Gastrocnemius medialis (tissue), 4 donors: ENCODE data around the gene PM20D2. TPM values are rescaled to one million over a fixed set of nuclear protein-coding genes. Genes with fewer than 3 reads are reported as not detected.

Experiments used
- ATAC-seq, 2 donors: fragments of 150-250 bp; one replicate each; pipeline ENCODE4 v1.9.1; 2016
- DNase-seq, 2 donors: peaks; one replicate each; pipeline ENCODE4 v3.0.0-alpha.2; 2019
- H3K27ac ChIP-seq, 4 donors: fragments of 200-600 bp; sonication (generic); 1 replicate in 1 of 4; 2 replicates in 3 of 4; pipeline ENCODE4 v1.5.1; 2016 to 2018; ENCODE audit warnings: mild to moderate bottlenecking in 2 of 4, moderate library complexity in 1 of 4
- H3K27me3 ChIP-seq, 3 donors: fragments of 200-600 bp; sonication (generic) in 2 of 3; 1 replicate in 1 of 3; 2 replicates in 2 of 3; pipeline versions ENCODE4 v1.5.1 to v1.6.0; 2016 to 2019; ENCODE audit warnings: mild to moderate bottlenecking in 1 of 3, moderate library complexity in 1 of 3
- H3K36me3 ChIP-seq, 2 donors: fragments of 200-600 bp; sonication (generic) in 1 of 2; one replicate each; pipeline ENCODE4 v1.5.1; 2017 to 2018
- H3K4me1 ChIP-seq, 2 donors: fragments of 200-600 bp; sonication (generic) in 1 of 2; one replicate each; pipeline ENCODE4 v1.5.1; 2016 to 2017; ENCODE audit warnings: mild to moderate bottlenecking in 2 of 2
- H3K4me3 ChIP-seq, 4 donors: fragments of 200-600 bp; sonication (generic) in 3 of 4; 1 replicate in 1 of 4; 2 replicates in 3 of 4; pipeline ENCODE4 v1.5.1; 2016 to 2019; ENCODE audit warnings: mild to moderate bottlenecking in 2 of 4
- H3K9me3 ChIP-seq, 3 donors: fragments of 200-600 bp; sonication (generic) in 2 of 3; 1 replicate in 1 of 3; 2 replicates in 2 of 3; pipeline ENCODE4 v1.5.1; 2016 to 2019
- CTCF ChIP-seq, 5 experiments: fragments of 450-650 bp in 3 of 5; fragments of 200-600 bp in 2 of 5; sonication (generic) in 2 of 5; IDR thresholded peaks in 4 of 5; conservative IDR thresholded peaks in 1 of 5; 1 replicate in 4 of 5; 2 replicates in 1 of 5; pipeline ENCODE4 v1.5.1; 2016 to 2019; ENCODE audit warnings: antibody characterized with exemption in 5 of 5, mild to moderate bottlenecking in 3 of 5, moderate library complexity in 3 of 5
- POLR2A ChIP-seq, 2 donors: fragments of 450-650 bp; IDR thresholded peaks; one replicate each; pipeline ENCODE4 v1.6.1; 2017; ENCODE audit warnings: antibody characterized with exemption in 2 of 2, mild to moderate bottlenecking in 2 of 2, moderate library complexity in 2 of 2
- in situ Hi-C, 4 donors: fragments of 200-750 bp; cut with MboI; loops; one replicate each; pipeline versions ENCODE4 v1.15.0 to v1.8.0; 2017; ENCODE audit warnings: low sequenced_read_pairs in 4 of 4
- intact Hi-C: fragments of 100-400 bp; cut with DNase I; formaldehyde crosslinking; loops from one replicate; pipeline ENCODE4 v1.15.1; 2023; ENCODE audit warnings: low total_unique reads
- total RNA-seq, 4 donors: library from RNA; depleted of rRNA; stranded (reverse); fragments of >200 nt; gene quantifications; one replicate each; pipeline versions ENCODE4 v1.1.0 to v1.2.3, GENCODE V29; 2016

The PM20D2 gene
- total RNA-seq, 4 donors from 2014 or later = 18.1 to 54.6 (median 26.3) TPM

DNA sequence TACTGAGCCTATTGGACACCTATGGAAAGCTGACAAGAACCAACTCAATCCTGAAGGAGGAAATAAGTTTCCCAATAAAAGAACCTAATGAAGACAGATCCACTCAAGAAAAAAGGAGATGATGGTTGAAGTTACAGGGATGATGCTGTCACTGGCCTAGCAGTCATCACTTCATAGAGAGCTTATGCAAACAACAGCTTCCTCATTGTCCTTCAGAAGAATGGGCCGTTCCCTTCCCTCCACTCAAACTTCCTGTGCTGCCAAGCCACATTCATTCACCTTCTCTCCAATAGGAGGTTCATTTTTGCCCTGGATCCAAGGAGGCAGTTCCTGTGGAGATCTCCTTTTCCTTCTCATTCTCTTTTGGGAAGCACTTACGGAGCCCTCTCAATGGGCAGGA is 13.8 kb upstream of the PM20D2 start:
- Histone ChIP-seq H3K4me3 (no peak overlapping the region), H3K27ac (no peak overlapping the region), H3K4me1 (no peaks in the 10 kb centered on the region), H3K27me3 (no peaks in the 10 kb centered on the region), H3K9me3 (no peaks in the 10 kb centered on the region), H3K36me3 (no peaks in the 10 kb centered on the region)
- TF ChIP-seq POLR2A (IDR thresholded peaks at IDR 0.05) (no peak), CTCF (IDR thresholded peaks at IDR 0.05 in 4 of 5, conservative IDR thresholded peaks at IDR 0.05 in 1 of 5) (no peak)
- in situ Hi-C loops = no loop called here
- DNase-seq (no peak), ATAC-seq (no peak)
- intact Hi-C loops = no loop called here

DNA sequence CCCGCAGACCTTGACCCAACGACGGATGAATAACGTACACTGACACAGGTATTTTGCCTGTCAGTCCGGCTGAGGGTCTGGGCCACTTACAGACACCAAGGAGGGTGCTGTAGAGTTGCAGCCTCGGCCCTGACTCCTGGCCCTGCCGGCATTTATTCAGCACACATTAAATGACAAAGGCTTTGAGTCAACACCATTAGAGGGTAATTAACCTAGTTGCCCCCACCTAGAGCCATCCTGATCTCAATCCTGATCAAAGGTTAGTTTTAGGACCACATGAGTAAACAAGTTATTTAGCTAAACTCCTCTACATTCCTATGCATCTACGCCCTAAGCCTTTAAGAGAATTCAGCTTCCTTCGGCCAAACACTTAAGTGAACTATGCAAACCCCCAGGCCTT is 11.9 kb upstream of the PM20D2 start:
- no peak overlapping the region for H3K27ac ChIP-seq
- intact Hi-C loops (no loop called here), in situ Hi-C loops (no loop called here)
- peaks cover 7 to 14% of the 10 kb centered on the region in 2 donors for H3K4me1 ChIP-seq
- no peak for ATAC-seq
- no peak for DNase-seq
- no peak overlapping the region for H3K4me3 ChIP-seq
- H3K27me3 ChIP-seq = no peaks in the 10 kb centered on the region
- H3K36me3 ChIP-seq = no peaks in the 10 kb centered on the region
- TF ChIP-seq CTCF (IDR thresholded peaks at IDR 0.05 in 4 of 5, conservative IDR thresholded peaks at IDR 0.05 in 1 of 5) (no peak), POLR2A (IDR thresholded peaks at IDR 0.05) (no peak)
- H3K9me3 ChIP-seq = no peaks in the 10 kb centered on the region

- Histone ChIP-seq H3K4me1 (peaks cover 7 to 16% of the 10 kb centered on the region in 2 donors), H3K9me3 (no peaks in the 10 kb centered on the region), H3K4me3 (no peak overlapping the region), H3K36me3 (no peaks in the 10 kb centered on the region), H3K27me3 (no peaks in the 10 kb centered on the region), H3K27ac (no peak overlapping the region)
- ATAC-seq (no peak), DNase-seq (no peak)
- intact Hi-C loops = no loop called here
- in situ Hi-C loops = no loop called here
- TF ChIP-seq POLR2A (IDR thresholded peaks at IDR 0.05) (no peak), CTCF (IDR thresholded peaks at IDR 0.05 in 4 of 5, conservative IDR thresholded peaks at IDR 0.05 in 1 of 5) (no peak)
These were observed 11.1 kb upstream of the PM20D2 start for GRCh38 chr6:89134723-89135122.

DNA sequence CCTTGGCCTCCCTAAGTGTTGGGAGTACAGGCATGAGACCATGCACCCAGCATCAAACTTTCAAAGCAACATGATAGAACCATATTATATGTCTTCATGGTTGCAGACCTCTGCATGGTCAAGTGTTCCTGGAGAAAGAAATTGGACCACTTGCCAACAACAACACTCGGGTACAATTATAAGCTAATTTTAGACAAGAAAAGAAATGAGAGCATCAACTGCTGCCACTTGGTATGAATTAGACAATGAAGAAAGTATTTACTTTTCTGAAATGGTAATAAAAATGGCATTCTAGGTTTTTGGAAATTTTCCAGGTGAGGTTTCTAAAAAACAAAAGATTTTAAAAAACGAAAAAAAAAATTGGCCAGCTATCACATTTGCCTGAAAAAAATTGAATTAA is 7.7 kb upstream of the PM20D2 start:
- ATAC-seq = peak; percentile 20 to 34
- no peak for TF ChIP-seq CTCF (IDR thresholded peaks at IDR 0.05 in 4 of 5, conservative IDR thresholded peaks at IDR 0.05 in 1 of 5)
- no peak for TF ChIP-seq POLR2A (IDR thresholded peaks at IDR 0.05)
- no peaks in the 10 kb centered on the region for H3K9me3 ChIP-seq
- no peak for DNase-seq
- H3K27me3 ChIP-seq = no peaks in the 10 kb centered on the region
- H3K4me3 ChIP-seq = no peak overlapping the region
- peaks cover 10 to 32% of the 10 kb centered on the region in 2 donors for H3K4me1 ChIP-seq
- intact Hi-C loops (no loop called here), in situ Hi-C loops (no loop called here)
- H3K36me3 ChIP-seq = no peaks in the 10 kb centered on the region
- H3K27ac ChIP-seq = no peak overlapping the region
